EL (cell line): ENCODE data around the gene MAPK14.

ENCODE experiments used
- DNase-seq: peaks from one replicate; pipeline ENCODE4 v3.0.0-alpha.2; 2016

MAPK14 gene

DNA sequence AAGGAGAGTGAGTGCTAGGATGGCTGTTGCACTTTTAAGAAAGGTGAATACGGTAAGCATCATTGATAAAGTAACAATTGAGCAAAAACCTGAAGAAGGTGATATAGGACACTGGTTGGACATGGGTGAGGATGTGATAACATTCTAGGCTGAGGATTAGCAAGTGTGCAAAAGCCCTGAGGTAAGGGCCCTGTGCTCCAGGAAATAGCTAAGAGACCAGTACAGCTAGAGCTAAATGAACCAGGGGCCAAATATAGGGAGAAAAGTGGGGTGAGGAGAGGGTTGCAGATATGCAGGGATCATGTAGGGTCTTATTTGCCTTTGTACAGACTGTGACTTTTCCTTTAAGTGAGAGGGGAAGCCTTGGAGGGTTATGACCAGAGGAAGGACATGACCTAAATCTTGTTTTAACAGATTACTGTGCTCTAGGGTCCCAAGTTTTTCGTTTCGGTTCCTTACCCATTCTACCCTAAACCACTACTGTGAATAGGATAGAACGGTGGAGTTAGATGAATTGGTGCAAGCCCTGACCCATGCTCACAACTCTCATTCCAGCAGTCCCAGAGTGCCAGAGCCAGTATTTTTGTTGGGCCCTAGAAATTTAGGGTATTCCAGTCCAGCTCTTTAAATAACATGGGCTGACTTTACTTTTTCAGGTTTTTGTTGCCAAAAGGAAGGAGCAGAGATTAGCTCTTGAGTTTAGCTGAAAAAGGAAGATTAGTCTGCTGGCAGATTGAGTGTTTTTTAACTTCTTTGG is 10.7 kb downstream of the MAPK14 start:
- DNase-seq: no peak

DNA sequence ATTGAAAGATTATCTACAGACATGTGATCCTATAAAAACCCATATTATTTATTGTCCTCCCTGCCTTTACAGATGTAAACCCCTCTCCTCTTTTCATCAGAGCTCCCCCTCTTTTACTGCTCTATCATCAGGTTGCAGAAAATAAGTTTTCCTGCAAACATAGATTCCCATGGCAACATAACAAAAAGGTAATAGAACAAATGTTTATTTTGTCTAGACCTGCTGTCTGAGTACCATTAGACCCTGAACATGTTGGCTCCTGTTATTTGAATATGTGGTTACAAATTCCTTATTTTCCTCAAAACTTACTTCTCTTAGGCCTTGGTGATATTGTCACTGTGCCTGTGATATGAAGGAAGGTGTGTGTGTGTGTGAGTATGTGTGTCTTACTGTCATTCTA is 11.5 kb downstream of the MAPK14 start:
- DNase-seq: no peak

DNA sequence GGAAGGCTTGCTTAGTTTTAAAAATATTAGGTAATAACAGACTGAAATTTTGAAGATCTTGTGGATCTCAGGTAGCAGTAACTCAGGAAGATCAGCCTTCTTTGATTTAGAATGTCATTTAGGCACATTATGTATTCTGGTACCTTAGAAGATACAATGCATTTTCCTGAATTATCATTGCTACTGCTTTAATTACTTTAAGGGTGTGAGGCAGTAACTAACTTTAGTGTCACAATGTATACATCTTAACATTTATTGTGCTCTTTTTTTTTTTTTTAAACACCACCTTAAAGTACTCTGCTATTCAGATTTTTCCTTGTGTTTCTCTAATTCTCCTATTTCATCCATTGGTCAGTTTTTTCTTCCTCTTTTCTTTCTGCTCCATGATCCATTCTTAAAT is 13.3 kb downstream of the MAPK14 start:
- DNase-seq: no peak

DNA sequence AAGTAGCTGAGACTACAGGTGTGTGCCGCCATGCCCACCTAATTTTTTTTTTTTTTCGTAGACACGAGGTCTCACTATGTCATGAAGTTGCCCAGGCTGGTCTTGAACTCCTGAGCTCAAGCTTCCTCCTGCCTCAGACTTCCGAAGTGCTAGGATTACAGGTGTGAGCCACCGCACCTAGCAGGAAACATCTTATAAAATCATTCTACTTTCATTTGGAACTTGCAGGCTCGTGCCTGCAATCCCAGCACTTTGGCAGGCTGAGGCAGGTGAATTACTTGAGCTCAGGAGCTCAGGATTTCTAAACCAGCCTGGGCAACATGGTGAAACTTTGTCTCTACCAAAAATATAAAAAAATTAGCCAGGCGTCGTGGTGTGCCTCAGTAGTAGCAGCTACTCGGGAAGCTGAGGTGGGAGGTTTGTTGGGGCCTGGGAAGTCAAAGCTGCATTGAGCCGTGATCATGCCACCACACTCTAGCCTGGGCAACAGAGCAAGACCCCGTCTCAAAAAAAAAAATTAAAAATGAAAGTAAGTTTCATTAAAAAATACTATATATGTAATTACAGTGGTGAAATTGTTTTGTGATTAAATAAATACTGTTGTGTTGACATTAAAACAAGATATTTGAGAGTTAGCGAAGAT is 15.1 kb downstream of the MAPK14 start:
- DNase-seq: no peak

DNA sequence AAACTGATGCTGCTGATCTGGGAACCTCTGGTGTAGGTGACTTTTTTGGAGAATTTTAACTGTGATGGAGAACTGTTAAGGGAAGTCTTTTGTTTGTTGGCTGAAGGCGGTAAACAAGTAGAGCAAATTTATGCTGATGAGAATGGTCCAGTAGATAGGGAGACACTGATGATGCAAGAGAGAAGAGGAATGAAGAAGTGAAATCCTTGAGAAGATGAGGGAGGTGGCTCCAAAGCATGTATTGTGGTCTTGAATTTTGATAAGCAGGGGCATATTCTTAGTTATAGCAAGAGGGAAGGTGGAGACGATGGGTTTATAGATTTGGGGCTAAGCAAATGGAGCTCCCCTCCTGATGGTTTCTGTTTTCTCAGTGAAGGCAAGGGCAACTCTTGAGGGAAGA is 22.0 kb downstream of the MAPK14 start:
- DNase-seq: no peak

DNA sequence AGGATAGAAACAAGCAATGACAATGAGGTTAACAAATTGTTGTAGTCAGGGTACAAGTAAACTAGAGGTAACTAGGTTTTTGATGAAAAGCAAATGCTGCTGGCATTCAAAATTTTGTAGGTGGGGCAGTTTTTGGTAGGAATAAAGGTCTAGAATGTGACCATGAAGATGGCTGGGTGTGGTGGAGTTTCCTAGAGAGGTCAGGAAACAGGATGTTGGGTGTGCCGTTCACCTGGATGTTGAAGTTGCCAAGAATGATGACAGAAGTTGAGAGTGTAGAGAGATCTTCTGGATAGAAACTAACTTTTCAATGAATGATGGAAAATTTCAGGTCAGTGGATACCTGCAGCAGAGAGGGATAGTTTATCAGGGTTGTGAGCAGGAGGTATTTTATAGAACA is 22.7 kb downstream of the MAPK14 start:
- no peak for DNase-seq

DNA sequence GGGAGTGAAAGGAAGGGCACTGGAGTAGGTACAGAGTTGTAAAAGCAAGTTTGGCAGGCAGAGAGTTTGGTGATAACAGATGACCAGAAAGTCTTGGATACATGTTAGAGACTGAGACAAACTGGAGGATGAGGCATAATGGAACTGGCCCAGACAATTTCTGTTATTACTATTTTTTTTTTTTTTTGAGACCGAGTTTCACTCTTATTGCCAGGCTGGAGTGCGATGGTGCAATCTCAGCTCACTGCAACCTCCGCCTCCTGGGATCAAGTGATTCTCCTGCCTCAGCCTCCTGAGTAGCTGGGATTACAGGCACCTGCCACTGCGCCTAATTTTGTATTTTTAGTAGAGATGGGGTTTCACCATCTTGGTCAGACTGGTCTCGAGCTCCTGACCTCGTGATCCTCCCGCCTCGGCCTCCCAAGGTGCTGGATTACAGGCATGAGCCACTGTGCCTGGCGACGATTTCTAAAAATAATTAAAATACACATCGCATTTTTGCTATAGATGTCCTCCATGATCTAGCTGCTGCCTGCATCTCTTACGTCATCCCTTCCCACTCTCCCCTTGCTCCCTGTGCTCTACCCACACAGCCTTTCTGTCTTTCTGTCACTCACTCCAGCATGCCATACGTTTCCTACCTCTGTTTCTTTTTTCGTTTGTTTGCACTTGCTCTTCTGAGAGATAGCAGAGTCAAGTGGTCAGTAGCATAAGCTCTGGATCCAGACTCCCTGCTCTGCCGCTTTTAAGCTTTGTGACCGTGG is 23.5 kb downstream of the MAPK14 start:
- no peak for DNase-seq

DNA sequence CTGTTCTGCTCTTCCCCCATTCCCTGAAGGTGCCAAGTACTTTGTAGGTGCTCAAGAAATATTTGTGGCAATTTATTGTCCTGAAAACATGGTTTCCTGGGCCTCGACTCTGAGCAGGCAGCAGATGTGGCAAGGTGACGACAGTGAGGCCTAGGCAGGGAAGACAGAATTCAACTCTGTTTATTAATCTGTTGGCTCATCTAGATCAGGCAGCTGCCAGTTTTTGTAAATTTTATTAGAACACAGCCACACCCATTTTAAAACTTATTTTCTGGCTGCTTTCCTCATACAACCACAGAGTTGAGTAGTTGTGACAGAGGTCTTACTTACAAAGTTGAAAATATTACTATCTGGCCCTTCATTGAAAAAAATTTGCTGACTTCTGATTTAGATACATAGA is 24.5 kb downstream of the MAPK14 start:
- DNase-seq: no peak

DNA sequence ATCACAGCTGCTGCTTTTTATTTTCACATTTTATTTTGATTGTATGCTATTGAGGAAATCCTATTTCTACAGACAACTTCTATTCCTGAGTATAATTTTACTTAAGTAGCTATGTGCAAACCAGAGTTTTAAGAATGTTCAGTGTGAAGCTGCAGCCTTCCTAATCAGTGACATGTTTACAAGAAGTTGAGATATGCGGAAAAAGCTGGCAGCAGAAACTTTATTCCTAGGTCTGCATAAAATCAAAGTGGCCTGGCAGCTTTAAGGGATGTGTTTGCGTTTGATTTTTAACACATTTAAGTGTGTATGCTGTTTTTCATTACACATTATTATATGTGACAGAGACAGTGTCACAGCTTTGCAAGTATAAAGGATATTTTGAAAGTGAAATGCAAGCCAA is 26.3 kb downstream of the MAPK14 start:
- DNase-seq: no peak

DNA sequence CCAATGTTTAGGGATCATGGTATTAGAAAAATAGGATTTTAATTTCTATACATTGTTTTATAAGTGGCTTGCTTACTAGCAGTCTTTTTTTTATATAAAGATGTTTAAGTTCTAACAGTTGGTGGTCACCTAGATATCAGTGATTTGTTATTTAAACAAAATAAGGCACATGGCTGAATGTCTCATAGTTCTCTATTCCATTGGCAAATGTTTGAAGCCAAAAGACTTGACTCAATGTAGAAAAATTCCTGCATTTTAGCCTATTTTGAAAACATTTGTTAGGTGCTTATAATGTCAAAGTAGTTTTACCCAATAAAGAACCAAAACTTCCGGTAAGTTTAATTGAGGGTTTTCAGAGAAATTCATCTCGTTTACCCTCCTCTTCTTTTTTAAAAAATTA is 26.8 kb downstream of the MAPK14 start:
- DNase-seq: no peak

DNA sequence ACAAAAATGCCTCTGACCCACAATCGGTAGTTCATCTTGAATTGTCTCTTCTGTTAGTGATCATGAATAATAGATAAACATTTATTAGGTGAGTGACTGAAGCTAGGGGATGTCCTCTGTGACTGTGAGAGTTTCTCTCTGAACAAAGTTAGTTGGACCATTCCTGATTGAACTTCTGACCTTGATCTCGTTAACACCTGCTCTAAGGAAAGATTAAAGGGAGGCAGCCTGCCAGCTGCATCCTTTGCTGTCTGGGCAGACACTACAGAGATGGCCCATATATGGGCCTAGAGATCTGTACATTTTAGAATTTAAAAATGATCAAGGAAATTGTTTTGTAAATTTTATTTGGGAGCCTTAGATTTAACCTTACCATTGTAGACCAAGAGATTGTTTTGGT is 27.3 kb downstream of the MAPK14 start:
- no peak for DNase-seq

DNA sequence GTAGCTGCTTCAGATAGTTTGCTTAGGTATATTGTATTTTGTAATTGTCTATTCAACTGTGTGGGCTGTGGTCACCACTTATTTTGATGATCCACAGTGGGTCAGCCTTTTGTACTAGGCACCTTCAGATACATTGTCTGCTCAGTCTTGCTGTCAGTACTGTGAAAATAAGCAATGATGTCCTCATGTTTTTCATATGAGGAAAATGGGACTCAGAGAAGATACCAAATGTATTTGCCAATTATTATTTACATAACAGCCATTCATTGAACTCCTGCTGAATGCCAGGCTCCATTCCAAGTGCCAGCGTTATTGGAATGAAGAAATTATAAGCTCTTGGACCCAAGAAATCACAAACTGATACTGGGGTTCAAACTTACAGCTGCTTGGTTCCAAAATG is 28.6 kb downstream of the MAPK14 start:
- DNase-seq: no peak

DNA sequence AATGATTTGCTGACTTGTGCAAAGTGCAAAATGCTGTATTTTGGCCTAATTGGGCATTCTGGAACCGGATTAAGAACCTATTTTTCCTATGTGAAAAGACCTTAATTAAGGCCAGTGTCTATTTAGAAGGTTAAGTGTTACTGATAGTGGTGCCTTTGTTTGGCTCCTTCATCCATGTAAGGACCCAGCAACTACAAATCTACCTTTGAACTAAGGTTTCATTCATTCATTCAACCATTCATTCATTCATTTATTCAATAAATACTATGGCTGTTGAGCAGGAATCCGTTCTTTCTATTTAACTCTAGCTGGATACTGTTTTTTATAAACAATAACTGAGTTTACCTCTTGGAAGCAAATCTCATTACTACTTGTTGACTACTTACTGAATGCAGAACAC is 33.6 kb downstream of the MAPK14 start:
- DNase-seq: no peak

DNA sequence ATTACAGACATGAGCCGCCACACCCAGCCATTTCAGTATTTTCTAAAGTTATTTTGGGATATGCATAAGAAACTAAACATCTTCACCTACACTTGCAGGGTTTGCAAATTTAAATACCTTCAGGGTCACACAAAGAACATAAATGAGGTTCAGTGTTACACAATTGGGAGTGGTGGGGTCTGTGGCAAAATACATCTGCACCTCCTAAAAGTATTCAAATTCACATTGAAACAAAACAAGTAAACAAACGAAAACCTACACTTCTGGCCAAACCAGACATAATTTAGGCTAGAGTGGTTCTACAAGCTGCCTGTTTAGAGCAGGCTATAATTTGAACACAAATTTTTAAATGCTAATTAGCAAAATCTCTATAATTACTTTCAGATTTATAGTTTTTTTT is 34.6 kb downstream of the MAPK14 start:
- DNase-seq: no peak

DNA sequence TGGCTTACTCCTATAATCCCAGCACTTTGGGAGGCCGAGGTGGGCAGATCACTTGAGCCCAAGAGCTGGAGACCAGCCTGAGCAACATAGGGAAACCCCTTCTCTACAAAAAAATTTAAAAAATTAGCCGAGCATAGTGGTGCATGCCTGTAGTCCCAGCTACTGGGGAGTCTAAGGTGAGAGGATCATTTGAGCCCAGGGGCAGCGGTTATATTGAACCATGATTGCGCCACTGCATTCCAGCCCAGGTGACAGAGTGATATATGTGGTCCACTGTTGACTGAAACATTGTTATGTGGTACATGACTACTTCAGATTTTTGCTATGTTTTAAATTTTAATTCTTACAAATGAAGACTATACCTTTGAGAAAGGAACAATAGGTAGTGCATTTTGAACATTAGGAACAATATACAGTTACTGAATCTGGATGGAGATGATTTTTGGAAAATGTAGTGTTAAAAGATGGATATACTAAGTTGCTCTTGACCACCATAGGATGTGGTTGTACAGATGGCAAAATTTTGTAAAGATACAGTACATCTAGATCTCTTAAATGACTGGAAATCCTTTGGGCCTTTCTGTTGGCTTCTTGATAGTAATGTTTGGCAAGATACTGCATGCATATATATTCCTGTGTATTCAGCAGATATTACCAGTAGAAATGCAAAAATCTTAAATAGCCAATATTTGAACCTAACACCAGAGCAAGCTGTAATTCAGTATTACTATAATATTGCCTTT is 35.9 kb downstream of the MAPK14 start:
- no peak for DNase-seq

DNA sequence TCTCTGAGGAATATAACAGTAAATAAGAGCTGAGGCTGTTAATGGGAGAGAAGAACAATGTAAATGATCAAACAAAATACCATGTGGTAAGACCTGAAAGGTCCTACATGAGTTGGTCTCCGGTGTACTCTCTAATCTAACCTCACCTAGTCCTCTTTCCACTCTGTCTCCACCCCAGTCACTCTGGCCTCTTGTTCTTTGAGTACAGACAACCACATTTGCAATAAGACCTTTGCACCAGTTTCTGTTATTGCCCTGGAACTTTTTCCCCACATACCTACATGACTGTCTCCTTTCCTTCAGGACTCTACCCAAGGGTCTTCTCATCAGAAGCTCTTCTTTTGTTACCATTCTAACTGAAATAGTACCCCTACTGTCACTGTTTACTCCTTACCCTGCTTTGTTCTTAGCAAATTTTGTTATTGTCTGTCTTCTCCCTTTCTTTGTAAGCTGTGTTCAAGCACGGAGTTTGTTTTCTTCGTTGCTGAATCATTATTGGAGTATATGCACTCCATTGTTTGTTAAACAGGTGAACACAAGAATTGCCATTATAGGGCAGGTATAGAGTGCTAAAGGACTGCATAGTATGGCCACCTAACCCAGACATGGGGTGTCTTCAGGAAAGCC is 37.3 kb downstream of the MAPK14 start:
- no peak for DNase-seq

DNA sequence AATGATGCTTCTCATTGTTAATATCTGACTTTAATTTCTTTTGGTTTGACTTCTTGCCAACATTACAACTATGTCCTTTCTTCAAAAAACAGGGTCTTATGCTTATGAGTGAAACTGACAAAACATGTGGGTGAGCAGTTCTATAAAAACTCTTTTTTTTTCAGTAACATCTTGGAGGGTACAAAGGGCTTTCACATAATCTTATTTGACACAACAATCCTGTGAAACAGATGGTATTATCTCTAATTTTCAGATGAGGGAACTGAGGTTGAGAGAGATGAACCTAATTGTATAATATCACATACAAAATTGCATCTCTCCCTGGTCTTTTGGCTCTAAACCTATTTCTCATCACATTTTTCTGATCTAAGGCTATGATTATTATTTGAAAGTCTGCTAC is 38.3 kb downstream of the MAPK14 start:
- DNase-seq: no peak

DNA sequence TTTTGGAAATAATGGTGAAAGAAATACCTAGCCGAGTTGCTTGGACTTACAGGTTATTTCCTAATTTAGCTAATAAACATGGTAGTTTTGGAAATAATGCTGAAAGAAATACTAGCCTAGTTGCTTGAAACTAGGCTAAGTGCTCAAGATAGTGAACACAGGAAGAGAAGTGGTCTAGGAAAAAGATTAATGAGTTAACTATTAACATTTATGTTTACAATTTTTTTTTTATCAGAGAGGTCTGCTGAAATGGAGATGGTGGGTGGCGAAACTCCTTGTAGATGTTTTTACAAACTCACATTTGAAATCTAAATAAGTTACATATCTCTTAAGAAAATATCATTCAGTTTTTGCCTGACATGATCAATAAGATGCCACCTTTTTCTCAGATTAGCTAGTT is 39.2 kb downstream of the MAPK14 start:
- DNase-seq: no peak

DNA sequence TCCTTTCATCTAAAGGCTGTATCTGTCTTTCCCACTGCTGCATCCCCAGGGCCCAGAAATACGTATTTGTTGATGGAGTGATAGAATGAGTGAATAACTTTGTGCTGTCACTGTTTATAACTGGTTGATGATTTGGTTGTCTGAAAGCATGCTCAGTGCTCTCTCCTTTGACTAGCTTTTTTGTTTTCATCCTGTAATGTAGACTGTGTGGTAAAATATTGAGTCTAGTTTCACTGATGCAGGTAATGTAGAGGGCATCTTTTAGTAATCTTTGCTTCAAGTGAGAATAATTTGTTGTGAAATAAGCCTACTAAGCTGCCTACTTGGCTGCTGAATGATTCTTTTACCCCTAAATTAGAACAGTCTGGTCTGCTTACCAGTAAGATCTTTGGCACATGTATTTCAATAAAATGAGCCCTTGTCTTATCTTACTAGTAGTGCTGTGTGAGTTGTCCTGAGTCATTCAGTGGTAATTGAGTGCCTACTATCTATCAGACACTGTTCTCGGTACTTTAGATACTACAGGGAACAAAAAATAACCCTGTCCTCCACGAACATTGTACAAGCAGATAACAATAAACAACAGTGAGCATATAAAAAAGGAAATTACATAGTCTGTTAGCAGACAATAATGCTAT is 39.9 kb downstream of the MAPK14 start:
- no peak for DNase-seq

DNA sequence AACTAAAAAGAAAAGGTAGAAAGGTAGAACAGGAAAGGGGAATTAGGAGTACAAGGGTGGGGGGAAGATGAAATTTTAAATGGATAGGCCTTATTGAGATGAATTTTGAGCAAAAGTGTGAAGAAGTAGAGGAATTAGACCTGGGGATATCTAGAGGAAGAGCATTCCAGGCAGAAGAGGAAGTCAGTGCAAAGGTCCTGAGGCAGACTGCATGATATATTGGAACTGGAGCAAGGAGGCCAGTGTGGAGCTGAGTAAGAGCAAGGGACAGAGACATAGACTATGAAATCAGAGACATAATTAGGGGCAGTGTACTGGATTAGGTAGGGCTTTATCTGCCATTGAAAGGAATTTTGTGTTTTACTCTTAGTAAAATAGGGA is 40.4 kb downstream of the MAPK14 start:
- no peak for DNase-seq

DNA sequence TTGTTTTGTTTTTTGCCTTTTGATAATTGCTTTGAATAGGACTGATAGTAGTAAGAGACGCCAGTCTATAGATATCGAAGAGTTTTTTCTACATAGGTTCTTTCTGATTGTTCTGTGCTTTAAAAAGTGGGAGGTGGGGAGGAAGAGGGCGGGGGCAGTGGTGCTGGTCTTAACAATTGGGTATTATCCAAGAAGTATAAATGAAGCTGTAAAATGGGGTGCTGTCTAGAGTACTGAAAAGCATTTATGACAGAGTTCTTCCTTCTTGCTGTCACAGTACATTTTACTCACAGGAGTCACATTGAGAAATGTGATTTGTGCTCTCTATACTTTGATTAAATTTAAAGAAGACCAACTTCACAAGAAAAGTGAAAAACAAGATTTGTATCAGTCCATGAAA is 41.0 kb downstream of the MAPK14 start:
- DNase-seq: no peak

DNA sequence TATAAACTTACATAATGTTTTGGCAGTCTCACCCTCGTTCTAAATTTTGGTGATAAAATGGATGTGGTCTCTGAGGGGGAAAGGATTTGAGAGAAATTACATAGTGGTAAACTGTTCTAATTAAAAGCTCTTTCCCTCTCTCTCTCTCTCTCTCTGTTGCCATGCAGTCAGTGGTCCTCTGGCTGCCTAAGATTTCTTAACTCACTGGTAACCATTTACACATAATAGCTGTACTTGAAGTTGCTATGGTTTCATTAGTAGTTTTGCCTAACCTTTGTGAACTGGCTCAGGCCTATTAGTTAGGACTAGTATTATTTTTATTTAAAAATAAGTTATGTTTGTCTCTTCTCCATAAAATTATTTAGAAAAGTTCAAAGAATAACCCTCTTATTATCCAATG is 42.0 kb downstream of the MAPK14 start:
- DNase-seq: no peak

DNA sequence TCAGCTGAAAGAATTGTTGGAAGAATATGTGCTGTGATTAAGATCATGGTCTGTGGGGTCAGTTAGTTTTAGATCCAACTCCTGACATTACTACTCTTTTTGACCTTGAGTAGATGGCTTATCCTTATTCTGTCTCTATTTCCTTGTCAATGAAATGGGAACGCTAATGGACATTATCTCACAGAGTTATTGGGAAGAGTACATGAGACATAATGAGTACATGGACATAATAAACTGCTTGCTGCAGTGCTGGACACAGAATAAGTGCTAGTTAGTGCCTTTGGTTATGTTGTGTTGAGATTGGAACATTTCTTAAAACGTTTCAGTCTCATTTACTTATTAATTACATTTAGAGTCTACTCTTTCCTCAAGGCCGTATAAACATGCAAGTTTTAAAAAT is 42.6 kb downstream of the MAPK14 start:
- no peak for DNase-seq
